AG09309 (cell line): ENCODE measurements around the gene MXD4.

Source experiments
- DNase-seq: peaks from one replicate; pipeline ENCODE4 v3.0.0-alpha.2; 2010; ENCODE audit warnings: low read depth
- H3K4me3 ChIP-seq: 2 replicates; pipeline ENCODE4 v1.5.1; 2011; ENCODE audit warnings: mild to moderate bottlenecking, low read depth, low read length, moderate library complexity; ENCODE audit not compliant: control insufficient read depth
- CTCF ChIP-seq: IDR thresholded peaks from 2 replicates; pipeline ENCODE4 v1.5.1; 2011; ENCODE audit warnings: mild to moderate bottlenecking, low read depth, low read length, inconsistent platforms; ENCODE audit not compliant: insufficient read depth, control insufficient read depth; ENCODE audit errors: missing control alignments

The MXD4 gene

GRCh38 chr4:2250357-2251072, 11.4 kb downstream of the MXD4 start:
- no peak for DNase-seq
- no peak for TF ChIP-seq CTCF
- H3K4me3 ChIP-seq = no peak overlapping the region

- no peak for DNase-seq
- no peak for TF ChIP-seq CTCF
- H3K4me3 ChIP-seq = no peak overlapping the region
Observed at GRCh38 chr4:2249526-2250356, 12.2 kb downstream of the MXD4 start.

DNA sequence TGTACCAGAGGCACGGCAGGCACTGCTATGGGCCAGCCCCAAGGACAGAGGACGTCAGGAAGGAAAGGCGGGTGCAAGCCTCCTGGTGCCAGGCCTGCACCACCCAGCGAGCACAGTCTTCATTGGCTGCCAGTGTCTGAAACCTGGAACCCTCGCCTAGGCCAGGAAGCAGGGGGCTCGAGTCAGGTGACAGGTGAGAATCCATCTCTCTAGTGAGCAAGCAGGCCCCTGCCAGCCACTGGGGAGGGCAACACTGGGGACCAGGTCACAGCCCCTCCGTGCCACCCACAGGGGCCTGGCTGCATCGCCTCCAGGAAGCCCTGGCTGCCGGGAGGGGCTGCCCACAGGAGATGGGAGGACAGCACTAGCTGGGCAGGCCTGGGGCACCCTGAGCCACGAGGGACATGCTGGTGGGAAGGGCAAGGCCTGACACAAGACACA, 13.1 kb downstream of the MXD4 start:
- H3K4me3 ChIP-seq = no peak overlapping the region
- TF ChIP-seq CTCF = no peak
- DNase-seq = no peak

- no peak for DNase-seq
- TF ChIP-seq CTCF = no peak
- no peak overlapping the region for H3K4me3 ChIP-seq
Observed at GRCh38 chr4:2248044-2248780, 13.7 kb downstream of the MXD4 start.

GRCh38 chr4:2247128-2248043, 14.5 kb downstream of the MXD4 start:
- H3K4me3 ChIP-seq = no peak overlapping the region
- DNase-seq = no peak
- no peak for TF ChIP-seq CTCF
